GM12873 (cell line): ENCODE results near the gene SMAP1.

ENCODE experiments used
- CTCF ChIP-seq: IDR thresholded peaks from 2 replicates; pipeline ENCODE4 v1.5.1; 2012; ENCODE audit warnings: low read depth, mild to moderate bottlenecking, moderate library complexity, low read length, control low read depth; ENCODE audit not compliant: insufficient read depth; ENCODE audit errors: missing control alignments

Gene SMAP1

GRCh38 chr6:70884074-70884983, 216.6 kb downstream of the SMAP1 start:
- peak; percentile 78 for TF ChIP-seq CTCF

DNA sequence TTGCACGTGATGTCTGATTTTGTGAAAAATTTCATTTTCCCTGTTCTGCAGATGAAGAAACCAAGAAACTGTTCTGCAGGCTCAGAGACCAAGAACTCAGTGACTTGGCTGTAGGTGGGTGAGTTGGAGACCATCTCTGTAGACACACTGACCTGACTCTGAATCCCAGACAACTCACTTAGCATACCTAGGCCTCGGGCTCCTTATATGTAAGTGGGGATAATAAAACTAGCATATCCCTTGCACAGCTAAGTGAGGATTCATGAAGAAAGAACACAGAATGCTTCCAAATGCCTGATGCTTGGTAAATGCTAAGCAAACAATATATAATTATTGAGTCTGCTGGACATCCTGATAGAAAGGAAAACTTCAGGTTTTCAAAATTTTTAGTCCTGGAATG, 218.4 kb downstream of the SMAP1 start:
- TF ChIP-seq CTCF = no peak

GRCh38 chr6:70886661-70887060, 219.0 kb downstream of the SMAP1 start:
- TF ChIP-seq CTCF = no peak

DNA sequence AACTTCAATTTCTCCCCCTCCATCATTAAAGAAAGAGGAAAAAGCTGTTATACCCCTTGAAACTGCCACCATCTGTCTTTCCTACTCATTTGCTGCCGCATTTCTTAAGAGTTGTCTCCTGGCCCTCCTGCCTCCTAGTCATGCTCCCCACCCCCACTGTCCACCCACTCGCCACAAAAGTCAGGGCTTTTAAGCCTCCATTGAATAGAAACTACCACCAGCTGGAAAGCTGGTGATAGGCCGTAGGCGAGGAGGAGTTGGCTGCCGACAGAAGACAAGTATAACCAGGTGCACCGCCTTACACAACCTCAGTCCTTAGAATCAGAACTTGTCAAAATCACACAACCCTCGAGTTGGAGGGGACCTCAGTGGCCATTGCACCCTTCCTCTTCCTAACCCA, 221.6 kb downstream of the SMAP1 start:
- TF ChIP-seq CTCF = no peak

GRCh38 chr6:70894001-70894400, 226.3 kb downstream of the SMAP1 start:
- TF ChIP-seq CTCF = no peak

GRCh38 chr6:70900047-70900446, 232.4 kb downstream of the SMAP1 start:
- no peak for TF ChIP-seq CTCF

GRCh38 chr6:70901324-70901723, 233.6 kb downstream of the SMAP1 start:
- peak; percentile 44 for TF ChIP-seq CTCF
